ENCODE data around the gene DENND5B. TPM values are rescaled to one million over a fixed set of nuclear protein-coding genes. Genes with fewer than 3 reads are reported as not detected.
"Not testable (repeated sequence)": the region's sequence is repeated elsewhere in the genome, so short reads cannot be mapped to it uniquely, and the experiment has no call there.

Gene DENND5B
- total RNA-seq, 4 donors from 2014 or later, result 32.2 to 59.2 (median 57.2) TPM

DNA sequence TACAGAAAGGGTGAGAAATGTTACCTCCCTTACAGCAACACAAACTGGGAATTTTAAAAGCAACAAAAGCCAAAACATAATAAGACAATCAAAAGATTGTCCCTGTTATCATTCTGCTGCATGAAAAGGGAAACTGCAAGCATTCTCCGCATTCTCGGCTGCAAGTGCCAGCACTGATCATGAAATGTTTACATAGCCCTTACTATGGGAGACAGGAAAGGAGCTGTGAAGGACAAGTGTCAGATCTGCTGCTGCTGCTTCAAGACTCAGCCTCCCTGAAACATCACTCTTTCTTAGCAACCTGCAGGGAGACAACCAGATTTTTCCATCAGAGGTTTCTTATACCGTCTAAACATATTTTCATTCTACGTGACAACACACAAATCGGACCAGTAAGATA is 20.1 kb downstream of the DENND5B start:
- Histone ChIP-seq H3K9me3 (no peaks in the 10 kb centered on the region), H3K36me3 (no peaks in the 10 kb centered on the region)

DNA sequence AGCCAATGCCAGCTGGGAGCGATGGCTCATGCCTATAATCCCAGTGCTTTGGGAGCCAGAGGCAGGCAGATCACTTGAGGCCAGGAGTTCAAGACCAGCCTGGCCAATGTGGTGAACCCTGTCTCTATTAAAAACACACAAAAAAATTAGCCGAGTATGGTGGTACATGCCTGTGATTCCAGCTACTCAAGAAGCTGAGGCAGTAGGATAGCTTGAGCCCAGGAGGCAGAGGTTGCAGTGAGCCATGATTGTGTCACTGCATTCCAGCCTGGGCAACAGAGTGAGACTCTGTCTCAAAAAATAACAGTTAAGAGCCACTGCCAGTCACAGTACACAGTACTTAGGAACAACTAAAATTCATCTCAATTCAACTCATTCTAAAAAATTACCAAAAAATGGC is 21.4 kb downstream of the DENND5B start:
- not testable (repeated sequence) for H3K27ac ChIP-seq, H3K4me3 ChIP-seq, DNase-seq, H3K27me3 ChIP-seq, H3K9me3 ChIP-seq, H3K4me1 ChIP-seq, H3K36me3 ChIP-seq

More for the DNA sequence above, 20.1 kb downstream of the DENND5B start:
- Histone ChIP-seq H3K4me1 (peaks cover 0 to 3% (median 0%) of the 10 kb centered on the region in 4 donors), H3K27me3 (no peaks in the 10 kb centered on the region), H3K27ac (no peak overlapping the region), H3K4me3 (no peak overlapping the region)
- DNase-seq, result no peak
- TF ChIP-seq, protein P1, sequence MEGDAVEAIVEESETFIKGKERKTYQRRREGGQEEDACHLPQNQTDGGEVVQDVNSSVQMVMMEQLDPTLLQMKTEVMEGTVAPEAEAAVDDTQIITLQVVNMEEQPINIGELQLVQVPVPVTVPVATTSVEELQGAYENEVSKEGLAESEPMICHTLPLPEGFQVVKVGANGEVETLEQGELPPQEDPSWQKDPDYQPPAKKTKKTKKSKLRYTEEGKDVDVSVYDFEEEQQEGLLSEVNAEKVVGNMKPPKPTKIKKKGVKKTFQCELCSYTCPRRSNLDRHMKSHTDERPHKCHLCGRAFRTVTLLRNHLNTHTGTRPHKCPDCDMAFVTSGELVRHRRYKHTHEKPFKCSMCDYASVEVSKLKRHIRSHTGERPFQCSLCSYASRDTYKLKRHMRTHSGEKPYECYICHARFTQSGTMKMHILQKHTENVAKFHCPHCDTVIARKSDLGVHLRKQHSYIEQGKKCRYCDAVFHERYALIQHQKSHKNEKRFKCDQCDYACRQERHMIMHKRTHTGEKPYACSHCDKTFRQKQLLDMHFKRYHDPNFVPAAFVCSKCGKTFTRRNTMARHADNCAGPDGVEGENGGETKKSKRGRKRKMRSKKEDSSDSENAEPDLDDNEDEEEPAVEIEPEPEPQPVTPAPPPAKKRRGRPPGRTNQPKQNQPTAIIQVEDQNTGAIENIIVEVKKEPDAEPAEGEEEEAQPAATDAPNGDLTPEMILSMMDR (IDR thresholded peaks at IDR 0.05), result no peak
- no peak for TF ChIP-seq POLR2A (IDR thresholded peaks at IDR 0.05)

DNA sequence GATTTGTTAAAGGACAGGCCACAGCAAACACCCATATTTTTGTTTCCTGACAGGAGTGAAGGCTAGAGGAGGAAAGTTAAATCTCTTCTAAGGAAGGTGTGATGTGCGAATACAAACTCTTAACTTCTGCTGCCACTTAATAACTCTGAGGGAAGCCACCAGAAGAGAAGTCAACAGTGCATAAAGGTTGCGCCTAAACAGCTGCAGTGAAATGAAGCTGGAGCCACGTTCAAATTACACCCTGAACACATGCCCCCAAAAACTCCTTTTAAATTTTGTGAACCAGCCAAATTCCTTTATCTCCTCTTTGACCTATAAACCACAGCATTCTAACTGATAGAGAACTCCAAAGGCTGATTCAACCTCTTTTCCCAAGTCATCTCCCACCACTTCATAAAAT is 22.4 kb downstream of the DENND5B start:
- Histone ChIP-seq H3K27ac (no peak overlapping the region), H3K4me3 (no peak overlapping the region), H3K4me1 (peaks cover 0 to 3% (median 0%) of the 10 kb centered on the region in 4 donors), H3K9me3 (no peaks in the 10 kb centered on the region), H3K36me3 (no peaks in the 10 kb centered on the region), H3K27me3 (no peaks in the 10 kb centered on the region)
- no peak for TF ChIP-seq POLR2A (IDR thresholded peaks at IDR 0.05)
- TF ChIP-seq, protein P1 (IDR thresholded peaks at IDR 0.05), result no peak
- DNase-seq, result no peak

DNA sequence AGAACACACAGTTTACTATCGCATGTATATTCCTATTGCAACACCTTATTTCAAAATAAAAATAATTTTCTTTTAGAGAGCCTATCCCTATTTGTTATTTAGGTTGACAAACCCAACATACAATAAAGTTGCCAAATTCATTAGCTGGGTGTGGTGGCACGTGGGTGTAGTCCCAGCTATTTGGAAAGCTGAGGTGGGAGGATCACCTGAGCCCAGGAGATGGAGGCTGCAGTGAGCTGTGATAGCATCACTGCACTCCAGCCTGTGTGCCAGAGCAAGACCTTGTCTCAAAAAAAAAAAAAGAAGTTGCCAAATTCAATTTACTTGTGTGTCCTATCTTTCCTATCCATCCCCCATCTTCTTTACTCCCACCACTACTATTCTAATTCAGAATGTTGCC is 23.9 kb downstream of the DENND5B start:
- H3K4me1 ChIP-seq, result peaks cover 0 to 3% (median 0%) of the 10 kb centered on the region in 4 donors
- no peak for TF ChIP-seq POLR2A (IDR thresholded peaks at IDR 0.05)
- TF ChIP-seq, protein P1 (IDR thresholded peaks at IDR 0.05), result no peak
- H3K9me3 ChIP-seq, result no peaks in the 10 kb centered on the region
- H3K27ac ChIP-seq, result no peak overlapping the region
- H3K4me3 ChIP-seq, result no peak overlapping the region
- no peaks in the 10 kb centered on the region for H3K36me3 ChIP-seq
- H3K27me3 ChIP-seq, result no peaks in the 10 kb centered on the region
- DNase-seq, result no peak

DNA sequence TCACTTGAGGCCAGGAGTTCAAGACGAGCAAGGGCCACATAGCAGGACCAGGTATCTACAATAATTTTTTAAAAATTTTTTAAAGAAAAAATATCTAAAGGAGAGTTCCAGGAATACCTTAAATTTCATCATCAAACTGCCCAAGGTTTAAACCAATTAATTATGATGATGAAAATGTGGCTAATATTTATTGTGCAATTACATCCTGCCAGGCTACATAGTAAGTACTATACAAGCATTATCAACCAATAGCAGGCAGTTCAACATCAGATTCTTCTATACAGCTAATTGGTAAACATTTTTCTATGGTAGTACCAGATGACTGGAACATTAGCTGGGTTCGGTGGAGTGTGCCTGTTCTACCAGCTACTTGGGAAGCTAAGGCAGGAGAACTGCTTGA is 24.4 kb downstream of the DENND5B start:
- Histone ChIP-seq H3K9me3 (no peaks in the 10 kb centered on the region), H3K4me3 (no peak overlapping the region), H3K4me1 (peaks cover 0 to 3% (median 0%) of the 10 kb centered on the region in 4 donors), H3K36me3 (no peaks in the 10 kb centered on the region), H3K27ac (no peak overlapping the region), H3K27me3 (no peaks in the 10 kb centered on the region)
- no peak for DNase-seq
- TF ChIP-seq POLR2A (IDR thresholded peaks at IDR 0.05), result no peak
- TF ChIP-seq, protein P1 (IDR thresholded peaks at IDR 0.05), result no peak

DNA sequence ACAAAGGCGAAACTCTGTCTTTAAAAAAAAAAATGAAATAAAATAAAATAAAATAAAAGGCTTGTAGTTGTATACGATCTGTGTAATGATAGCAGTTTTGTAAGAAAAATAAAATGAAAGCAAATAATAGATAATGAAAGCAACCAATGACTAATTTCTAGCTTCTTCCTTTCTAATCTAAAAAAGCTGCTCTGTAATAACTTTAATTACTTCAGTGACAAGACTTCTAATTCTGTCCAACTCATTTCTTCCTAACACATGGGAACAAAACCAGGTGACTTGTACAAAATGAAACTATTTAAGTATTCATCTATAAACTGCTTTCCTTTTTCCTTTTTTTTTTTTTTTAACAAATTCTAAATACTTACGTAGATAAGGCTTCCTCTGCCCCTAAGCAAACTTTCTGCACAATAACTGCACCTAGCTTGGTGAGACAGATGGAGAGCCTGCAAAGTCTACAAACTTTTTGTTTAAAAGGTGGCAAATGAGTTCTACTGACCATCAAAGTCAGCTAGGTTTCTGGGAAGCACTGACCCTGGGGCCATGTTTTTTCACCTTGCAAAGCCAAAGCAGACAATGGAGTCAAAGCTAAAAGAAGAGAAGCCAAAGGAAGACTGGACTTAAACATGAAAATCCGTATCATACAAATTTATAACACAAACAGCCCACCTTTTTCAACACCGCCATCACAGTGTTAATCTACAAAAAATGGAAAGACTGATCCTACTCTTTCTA is 28.2 kb downstream of the DENND5B start:
- TF ChIP-seq POLR2A (IDR thresholded peaks at IDR 0.05), result no peak
- TF ChIP-seq, protein P1 (IDR thresholded peaks at IDR 0.05), result no peak
- DNase-seq, result no peak
- Histone ChIP-seq H3K27ac (no peak overlapping the region), H3K9me3 (no peaks in the 10 kb centered on the region), H3K36me3 (no peaks in the 10 kb centered on the region), H3K4me1 (no peaks in the 10 kb centered on the region), H3K27me3 (no peaks in the 10 kb centered on the region), H3K4me3 (no peak overlapping the region)

All from Peyer's patch (tissue), 4 donors.